GM12891 (cell line): ENCODE measurements around the gene PUS1.

Experiments
- POLR2A ChIP-seq: IDR thresholded peaks from 2 replicates; pipeline ENCODE4 v1.6.1; 2011; ENCODE audit warnings: low read depth, low read length, control low read depth
- POLR2AphosphoS5 ChIP-seq: IDR thresholded peaks from 2 replicates; pipeline ENCODE4 v1.6.1; 2011; ENCODE audit warnings: low read depth, low read length, control low read depth
- POU2F2 ChIP-seq: IDR thresholded peaks from 2 replicates; pipeline ENCODE4 v1.6.1; 2011; ENCODE audit warnings: low read depth, mild to moderate bottlenecking, control low read depth, low read length, moderate library complexity

- no peak for TF ChIP-seq POLR2A
- no peak for TF ChIP-seq POLR2AphosphoS5
- TF ChIP-seq POU2F2, result no peak
Measured at GRCh38 chr12:131986910-131987309, 57.8 kb downstream of the PUS1 start.
